Measurements from ENCODE around the gene RTN4R. TPM values are rescaled to one million over a fixed set of nuclear protein-coding genes. Genes with fewer than 3 reads are reported as not detected.

The RTN4R gene
- total RNA-seq, 2 experiments from 2014 or later = 2.6 to 3.1 TPM

GRCh38 chr22:20243537-20244249 lies 24.4 kb downstream of the RTN4R start:
- Mint-ChIP-seq H3K27me3 (no peaks in the 10 kb centered on the region), H3K27ac (peak overlapping the region; percentile 73), H3K4me1 (ENCODE audit: low read depth) (peaks cover 40% of the 10 kb centered on the region), H3K36me3 (no peaks in the 10 kb centered on the region), H3K9me3 (no peaks in the 10 kb centered on the region), H3K4me3 (peak overlapping the region; percentile 41)
- POLR2A ChIA-PET = interaction anchor here (0.5 kb wide), 1 partner anchor 320 kb away, joined by 3 read pairs; no protein-coding TSS in a partner anchor
- DNase-seq = peak; percentile 79
- CTCF ChIA-PET = interaction anchor here (1.0 kb wide), 1 partner anchor 15 kb away, joined by 3 read pairs; no protein-coding TSS in a partner anchor
- intact Hi-C loops (cut with micrococcal nuclease) = no loop called here

GRCh38 chr22:20243176-20243536 lies 25.0 kb downstream of the RTN4R start:
- H3K9me3 Mint-ChIP-seq = no peaks in the 10 kb centered on the region
- peak overlapping the region; percentile 73 for H3K27ac Mint-ChIP-seq
- H3K4me1 Mint-ChIP-seq (ENCODE audit: low read depth) = peaks cover 42% of the 10 kb centered on the region
- no peaks in the 10 kb centered on the region for H3K36me3 Mint-ChIP-seq
- no peaks in the 10 kb centered on the region for H3K27me3 Mint-ChIP-seq
- intact Hi-C loops (cut with micrococcal nuclease) = no loop called here
- peak overlapping the region; percentile 41 for H3K4me3 Mint-ChIP-seq
- ChIA-PET CTCF (interaction anchor here (1.0 kb wide), 1 partner anchor 114 kb away, joined by 3 read pairs; no protein-coding TSS in a partner anchor), POLR2A (no interaction called here)
- no peak for DNase-seq

GRCh38 chr22:20242393-20243175 lies 25.5 kb downstream of the RTN4R start:
- DNase-seq = peak; percentile 29
- intact Hi-C loops (cut with micrococcal nuclease) = no loop called here
- Mint-ChIP-seq H3K9me3 (no peaks in the 10 kb centered on the region), H3K27ac (peak overlapping the region; percentile 8), H3K4me3 (peak overlapping the region; percentile 26), H3K36me3 (no peaks in the 10 kb centered on the region), H3K4me1 (ENCODE audit: low read depth) (peaks cover 42% of the 10 kb centered on the region), H3K27me3 (no peaks in the 10 kb centered on the region)
- ChIA-PET POLR2A (no interaction called here), CTCF (interaction anchor here (1.0 kb wide), 1 partner anchor 113 kb away, joined by 3 read pairs; no protein-coding TSS in a partner anchor)

- POLR2A ChIA-PET = no interaction called here
- H3K9me3 Mint-ChIP-seq = no peaks in the 10 kb centered on the region
- no peak overlapping the region for H3K4me3 Mint-ChIP-seq
- peaks cover 42% of the 10 kb centered on the region for H3K4me1 Mint-ChIP-seq (ENCODE audit: low read depth)
- H3K27me3 Mint-ChIP-seq = no peaks in the 10 kb centered on the region
- CTCF ChIA-PET = no interaction called here
- DNase-seq = no peak
- intact Hi-C loops (cut with micrococcal nuclease) = no loop called here
- no peak overlapping the region for H3K27ac Mint-ChIP-seq
- H3K36me3 Mint-ChIP-seq = no peaks in the 10 kb centered on the region
Measured at GRCh38 chr22:20241579-20242392, 26.3 kb downstream of the RTN4R start.

- no peaks in the 10 kb centered on the region for H3K27me3 Mint-ChIP-seq
- intact Hi-C loops (cut with micrococcal nuclease) = no loop called here
- H3K36me3 Mint-ChIP-seq = no peaks in the 10 kb centered on the region
- H3K4me1 Mint-ChIP-seq (ENCODE audit: low read depth) = peaks cover 41% of the 10 kb centered on the region
- H3K4me3 Mint-ChIP-seq = no peak overlapping the region
- DNase-seq = no peak
- POLR2A ChIA-PET = no interaction called here
- no peak overlapping the region for H3K27ac Mint-ChIP-seq
- no peaks in the 10 kb centered on the region for H3K9me3 Mint-ChIP-seq
- CTCF ChIA-PET = no interaction called here
Measured at GRCh38 chr22:20240900-20241299, 27.2 kb downstream of the RTN4R start.

GRCh38 chr22:20240447-20240764 lies 27.7 kb downstream of the RTN4R start:
- CTCF ChIA-PET = no interaction called here
- Mint-ChIP-seq H3K4me1 (ENCODE audit: low read depth) (peaks cover 36% of the 10 kb centered on the region), H3K27ac (no peak overlapping the region), H3K4me3 (no peak overlapping the region), H3K27me3 (no peaks in the 10 kb centered on the region), H3K9me3 (no peaks in the 10 kb centered on the region), H3K36me3 (no peaks in the 10 kb centered on the region)
- intact Hi-C loops (cut with micrococcal nuclease) = no loop called here
- no peak for DNase-seq
- POLR2A ChIA-PET = no interaction called here

DNA sequence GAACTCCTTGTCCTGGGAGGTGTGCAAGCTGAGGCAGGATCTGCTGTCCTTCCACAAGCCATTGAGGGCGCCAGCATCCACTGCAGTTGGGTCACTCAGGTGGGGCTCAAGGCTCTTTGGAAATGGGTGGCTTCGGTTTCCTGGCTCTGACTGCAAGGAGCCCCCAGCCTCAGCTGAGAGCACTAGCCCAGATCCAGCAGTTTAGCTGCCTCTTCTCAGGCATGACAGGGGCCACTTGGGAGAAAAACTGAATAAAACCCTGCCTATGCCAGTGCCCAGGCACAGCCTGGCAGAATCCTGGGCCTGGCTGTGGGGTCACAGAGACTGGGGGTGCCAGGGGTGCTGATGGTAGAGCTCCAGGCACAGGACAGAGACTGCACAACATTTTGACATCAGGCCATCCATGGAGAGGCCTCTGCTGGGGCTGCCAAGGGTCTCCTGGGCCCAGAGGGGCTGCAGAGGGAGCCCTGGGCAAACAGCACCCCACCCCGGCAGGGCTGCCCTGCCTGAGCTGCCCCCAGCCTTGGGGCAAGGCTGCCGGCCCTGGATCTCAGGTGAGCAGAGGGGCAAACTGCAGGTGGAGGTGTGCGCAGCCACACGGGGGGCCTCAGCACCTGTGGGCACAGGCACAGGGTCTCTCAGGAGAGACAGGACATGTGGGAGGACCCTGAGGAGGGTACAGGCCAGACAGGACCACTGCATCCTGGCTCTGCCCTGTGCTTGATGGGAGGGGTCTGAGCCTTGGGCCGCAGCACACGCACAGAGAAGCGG lies 28.3 kb downstream of the RTN4R start:
- H3K4me1 Mint-ChIP-seq (ENCODE audit: low read depth) = peaks cover 32% of the 10 kb centered on the region
- CTCF ChIA-PET = interaction anchor here (0.8 to 1.4 kb wide), 2 partner anchors 24 to 60 kb away, joined by 3 read pairs; no protein-coding TSS in a partner anchor

GRCh38 chr22:20238901-20239675 lies 29.0 kb downstream of the RTN4R start:
- ChIA-PET CTCF (interaction anchor here (0.8 to 2.8 kb wide), 8 partner anchors 19 to 324 kb away, joined by 3 to 11 read pairs (median 4); partner anchors contain the start of gene DGCR6L), POLR2A (no interaction called here)
- H3K4me3 Mint-ChIP-seq = no peak overlapping the region
- H3K4me1 Mint-ChIP-seq (ENCODE audit: low read depth) = peaks cover 26% of the 10 kb centered on the region
- no peaks in the 10 kb centered on the region for H3K27me3 Mint-ChIP-seq
- no peaks in the 10 kb centered on the region for H3K9me3 Mint-ChIP-seq
- peak; percentile 26 for DNase-seq
- no peaks in the 10 kb centered on the region for H3K36me3 Mint-ChIP-seq
- intact Hi-C loops (cut with micrococcal nuclease) = no loop called here
- peak overlapping the region; percentile 65 for H3K27ac Mint-ChIP-seq

More for the DNA sequence above, 28.3 kb downstream of the RTN4R start:
- no peak for DNase-seq
- Mint-ChIP-seq H3K27ac (no peak overlapping the region), H3K36me3 (no peaks in the 10 kb centered on the region), H3K27me3 (no peaks in the 10 kb centered on the region), H3K4me3 (no peak overlapping the region), H3K9me3 (no peaks in the 10 kb centered on the region)
- intact Hi-C loops (cut with micrococcal nuclease) = no loop called here
- POLR2A ChIA-PET = no interaction called here

- H3K27me3 Mint-ChIP-seq = no peaks in the 10 kb centered on the region
- H3K36me3 Mint-ChIP-seq = no peaks in the 10 kb centered on the region
- H3K4me3 Mint-ChIP-seq = no peak overlapping the region
- peaks cover 20% of the 10 kb centered on the region for H3K4me1 Mint-ChIP-seq (ENCODE audit: low read depth)
- POLR2A ChIA-PET = no interaction called here
- peak overlapping the region; percentile 65 for H3K27ac Mint-ChIP-seq
- peak; percentile 76 for DNase-seq
- no peaks in the 10 kb centered on the region for H3K9me3 Mint-ChIP-seq
- intact Hi-C loops (cut with micrococcal nuclease) = no loop called here
- CTCF ChIA-PET = interaction anchor here (0.7 to 2.8 kb wide), 10 partner anchors 15 to 325 kb away, joined by 3 to 11 read pairs (median 3); partner anchors contain the start of gene DGCR6L
Measured at GRCh38 chr22:20238536-20238900, 29.6 kb downstream of the RTN4R start.

DNA sequence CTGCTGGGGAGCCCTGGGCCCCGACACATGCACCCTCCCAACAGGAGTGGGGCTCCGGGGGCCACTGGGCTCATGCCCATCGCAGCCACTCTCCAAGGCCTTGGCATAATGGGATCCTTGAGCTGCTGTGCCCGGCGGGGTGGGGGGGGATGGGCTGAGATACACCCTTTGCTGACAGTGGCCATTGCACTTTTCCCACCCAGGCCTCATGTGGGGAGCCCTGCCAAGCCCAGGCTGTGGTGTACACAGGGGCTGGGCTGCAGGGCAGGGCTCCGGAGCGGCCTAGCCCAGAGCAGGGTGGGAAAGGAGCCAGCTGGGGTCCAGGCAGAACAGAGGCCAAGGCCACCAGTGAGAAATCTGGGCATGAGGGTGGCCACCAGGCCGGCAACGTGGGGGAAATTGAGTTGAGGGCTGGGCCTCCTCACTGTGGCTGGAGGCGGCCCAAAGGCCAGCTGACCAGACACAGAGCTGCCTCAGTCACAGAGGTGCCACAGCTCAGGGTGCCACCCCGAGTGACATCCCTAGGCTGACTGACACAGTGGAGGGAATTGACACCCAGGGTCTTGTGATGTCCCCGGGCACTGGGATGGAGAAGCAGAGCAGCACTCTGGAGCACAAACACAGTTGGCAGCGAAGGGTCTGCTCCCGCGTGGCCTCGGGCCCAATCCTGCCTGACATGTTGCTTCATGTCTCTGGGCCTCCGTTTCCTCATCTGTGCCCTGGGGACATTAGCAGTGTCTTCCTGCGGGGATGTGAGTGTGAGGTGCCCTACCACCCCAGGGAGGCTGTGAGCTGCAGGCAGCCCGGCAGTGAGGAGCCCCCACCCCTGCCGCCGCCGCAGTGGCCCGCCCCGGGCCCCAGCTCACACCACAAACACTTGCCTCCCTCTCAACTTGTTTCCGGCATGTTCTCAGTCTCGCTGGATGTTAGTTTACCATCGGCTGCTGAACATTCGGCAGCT lies 30.4 kb downstream of the RTN4R start:
- POLR2A ChIA-PET = no interaction called here
- intact Hi-C loops (cut with micrococcal nuclease) = no loop called here
- peak overlapping the region; percentile 65 for H3K27ac Mint-ChIP-seq
- no peaks in the 10 kb centered on the region for H3K36me3 Mint-ChIP-seq
- CTCF ChIA-PET = interaction anchor here (0.7 to 2.8 kb wide), 6 partner anchors 16 to 82 kb away, joined by 3 to 11 read pairs (median 4); partner anchors contain the start of gene DGCR6L
- DNase-seq = peak; percentile 43
- no peaks in the 10 kb centered on the region for H3K27me3 Mint-ChIP-seq
- no peaks in the 10 kb centered on the region for H3K9me3 Mint-ChIP-seq
- no peak overlapping the region for H3K4me3 Mint-ChIP-seq
- peaks cover 12% of the 10 kb centered on the region for H3K4me1 Mint-ChIP-seq (ENCODE audit: low read depth)
